GM21381 (cell line): ENCODE results near the gene RBMS1.

Experiments
- ATAC-seq: cut with Tn5 transposase; IDR thresholded peaks from one replicate; pipeline ENCODE4 v1.9.1; 2021; ENCODE audit warnings: mild to moderate bottlenecking, moderate library complexity; ENCODE audit not compliant: unreplicated experiment

Gene RBMS1

DNA sequence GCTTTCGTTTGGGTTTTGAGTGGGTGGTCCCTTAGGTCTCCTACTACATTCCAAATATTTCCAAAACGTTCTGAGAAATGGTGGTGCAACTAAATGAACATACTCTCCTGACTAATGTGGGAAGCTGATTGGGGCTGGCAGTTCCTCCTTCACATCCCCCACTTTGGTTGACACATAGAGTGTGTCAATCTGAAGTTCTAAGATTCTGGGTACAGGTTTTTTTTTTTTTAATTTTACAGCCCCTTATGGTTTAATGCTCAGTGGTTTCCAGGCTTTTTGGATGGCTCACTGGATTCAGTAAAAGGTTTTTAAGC is 235.2 kb downstream of the RBMS1 start:
- no peak for ATAC-seq

DNA sequence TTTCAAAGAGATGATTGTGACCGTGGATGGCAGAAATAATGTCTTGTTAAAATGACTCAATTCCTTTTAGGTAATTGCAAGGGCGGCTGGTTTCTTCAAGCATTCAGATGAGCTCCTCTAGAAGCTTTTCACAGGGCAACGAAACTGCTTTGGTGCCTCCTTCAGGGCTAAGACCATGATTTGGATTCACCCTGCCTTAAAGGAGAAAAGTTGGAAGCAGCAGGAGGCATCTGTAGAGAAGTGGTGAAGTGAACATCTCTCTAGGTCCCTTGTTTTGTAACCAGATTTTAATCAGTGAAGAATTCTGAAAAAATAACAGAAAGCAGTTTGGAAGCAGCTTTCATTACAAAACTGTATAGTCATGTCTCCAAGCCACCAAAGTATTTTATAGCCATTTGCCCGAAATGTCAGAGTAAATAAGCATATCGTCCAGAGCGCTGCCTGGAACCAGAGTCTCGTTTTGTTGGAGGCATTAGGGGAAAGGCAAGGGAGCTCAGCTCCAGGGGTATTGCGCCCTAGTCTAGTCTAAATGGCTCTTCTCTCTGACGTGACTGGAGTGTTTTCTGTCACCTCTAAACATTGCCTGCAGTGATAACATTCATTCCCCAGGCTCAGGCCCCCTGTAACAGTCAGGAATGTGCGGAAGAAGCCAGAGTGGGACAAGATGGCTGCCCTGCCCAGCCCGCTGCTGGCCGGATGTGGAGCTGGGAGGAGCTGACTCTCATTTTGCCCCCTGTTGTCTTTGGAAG is 235.7 kb downstream of the RBMS1 start:
- ATAC-seq = no peak

DNA sequence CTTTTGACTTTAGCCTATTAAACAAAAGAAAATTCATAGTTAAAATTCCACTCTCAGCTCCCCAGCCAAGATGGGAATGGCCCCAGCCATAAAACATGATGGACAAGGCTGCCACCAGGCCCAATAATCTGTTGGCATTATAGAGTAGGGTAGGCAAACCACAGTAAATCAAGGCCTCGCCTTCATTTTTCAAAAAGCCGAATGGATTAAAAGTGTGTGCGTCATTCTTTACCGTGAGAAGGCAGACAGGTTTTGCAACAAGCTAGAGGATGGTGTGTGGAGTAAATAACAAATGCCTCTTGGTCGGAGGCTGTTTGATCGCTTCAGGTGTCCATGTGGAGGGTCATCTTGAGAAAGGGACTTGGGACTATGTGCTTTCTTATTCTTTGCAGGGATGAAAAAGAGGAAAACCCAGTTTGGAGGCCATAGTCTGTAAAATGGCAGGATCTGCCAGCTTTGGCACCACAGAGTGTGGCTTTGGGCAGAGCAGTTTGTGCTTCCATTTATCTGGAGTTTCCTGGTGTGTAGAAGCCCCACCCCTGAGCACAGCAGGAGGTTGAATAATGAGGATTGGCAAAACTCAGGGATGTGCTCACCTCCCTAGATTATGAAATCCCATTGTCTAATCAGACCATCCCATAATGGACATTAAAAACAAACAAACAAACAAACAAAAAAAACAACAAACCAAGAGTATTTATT is 236.4 kb downstream of the RBMS1 start:
- ATAC-seq = no peak

DNA sequence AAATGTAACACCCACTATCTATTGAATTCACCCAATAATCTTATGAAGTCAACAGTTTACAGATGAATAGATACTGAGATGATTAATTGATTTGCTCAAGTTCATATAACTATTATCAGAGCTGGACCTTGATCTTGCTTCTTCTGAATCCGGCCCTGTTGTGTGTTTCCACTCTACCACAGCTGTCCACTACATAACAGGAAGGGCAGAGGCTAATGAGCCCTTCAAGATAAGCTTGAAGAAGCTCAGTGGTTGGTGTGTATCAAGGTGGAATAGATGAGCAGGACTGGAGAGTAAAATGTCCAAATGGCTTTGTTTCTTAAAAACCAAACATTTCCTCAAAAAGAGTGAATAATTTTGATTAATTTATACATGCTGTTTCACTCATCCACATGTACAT is 237.1 kb downstream of the RBMS1 start:
- no peak for ATAC-seq

DNA sequence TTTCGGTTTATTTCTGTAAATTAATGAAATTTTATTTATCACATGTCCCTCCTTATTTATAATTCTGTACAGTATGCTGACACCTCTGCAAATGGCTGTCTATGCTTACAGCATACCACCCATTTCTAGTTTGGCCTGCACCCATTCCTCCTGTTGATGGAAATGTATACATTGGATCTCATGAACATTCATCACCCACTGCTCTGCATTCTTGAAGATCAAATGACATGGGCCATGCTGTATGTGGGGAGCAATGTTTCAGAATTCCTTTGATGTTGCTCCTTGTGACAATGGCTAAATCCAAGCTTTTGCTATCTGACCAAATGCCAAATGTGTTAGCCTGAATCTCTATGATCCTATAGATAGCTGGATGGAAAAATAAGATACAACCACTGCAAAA is 238.2 kb downstream of the RBMS1 start:
- ATAC-seq = no peak

DNA sequence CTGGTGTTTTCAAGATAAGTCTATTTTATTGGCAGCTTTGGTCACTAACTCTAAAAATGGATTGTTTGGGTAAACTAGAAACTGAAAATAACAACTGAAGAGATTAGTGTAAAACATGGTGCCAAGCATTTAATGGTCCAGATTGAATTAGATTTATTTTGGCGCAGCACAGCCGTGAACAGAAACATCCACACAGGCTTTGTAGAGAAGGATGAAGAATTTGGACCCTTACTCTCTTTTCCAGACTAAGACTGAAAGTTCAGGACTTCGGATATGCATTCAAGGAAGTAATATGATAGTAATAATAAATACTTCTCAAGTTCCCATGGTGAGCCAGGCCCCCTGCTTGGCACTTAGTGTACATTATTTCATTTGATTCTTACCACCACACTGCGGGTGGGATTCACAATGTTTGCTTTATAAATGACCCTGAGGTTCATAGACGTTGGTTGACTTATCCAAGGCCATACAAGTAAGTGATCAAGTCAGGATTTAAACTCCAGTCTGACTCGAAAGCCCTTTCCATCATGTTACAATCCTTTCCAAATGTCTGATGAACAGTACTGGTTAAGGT is 239.3 kb downstream of the RBMS1 start:
- no peak for ATAC-seq

DNA sequence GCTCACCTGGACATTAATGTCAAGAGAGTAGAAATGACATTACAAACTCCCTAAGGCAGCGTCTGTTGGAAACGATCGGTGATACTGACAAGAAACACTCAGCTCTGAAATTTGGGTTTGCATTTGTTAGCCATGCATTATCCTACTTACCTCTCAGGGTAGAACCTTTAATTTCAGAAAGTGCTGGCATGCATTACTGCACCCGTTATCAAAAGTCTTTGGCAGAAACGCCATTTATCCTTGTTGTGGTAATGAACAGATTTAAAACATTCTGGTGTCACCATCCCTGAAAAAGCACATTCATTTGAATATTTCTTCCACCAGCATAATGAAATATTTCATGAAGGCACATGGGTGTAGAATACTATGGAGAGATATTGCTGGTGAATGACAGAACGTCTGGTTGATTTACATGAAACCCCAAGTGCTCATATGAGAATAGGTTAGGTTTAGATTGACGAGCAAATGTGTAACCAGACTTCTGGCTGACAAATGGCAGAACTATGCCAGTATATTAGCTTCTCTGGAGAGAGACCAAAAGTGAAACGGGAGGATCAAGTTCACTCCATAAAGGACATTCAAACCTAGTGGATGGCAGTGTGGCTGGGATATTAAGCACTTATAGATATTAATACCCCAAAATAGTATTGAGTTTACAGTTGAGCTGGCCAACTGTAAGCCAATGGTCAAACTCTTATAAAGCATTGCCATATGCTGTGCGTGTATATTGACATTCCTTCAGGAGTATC is 240.0 kb downstream of the RBMS1 start:
- no peak for ATAC-seq

DNA sequence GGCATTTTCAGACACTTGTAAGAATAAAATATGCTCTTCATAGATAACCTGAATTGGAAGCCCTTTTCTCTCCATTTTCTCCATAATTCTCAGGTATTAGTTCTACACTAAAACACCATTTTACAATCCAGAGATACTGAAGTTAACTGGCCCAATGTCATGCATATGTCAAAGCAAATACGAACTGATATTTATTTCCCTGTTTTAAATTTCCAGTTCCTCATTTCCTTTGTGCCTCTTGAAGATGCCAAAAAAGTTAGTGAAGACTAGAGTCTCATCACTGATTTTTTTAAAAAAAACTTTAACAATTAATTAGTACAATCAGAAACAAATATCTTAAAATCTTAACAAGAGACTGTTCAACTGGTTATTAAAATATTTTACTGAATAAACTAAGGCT is 240.7 kb downstream of the RBMS1 start:
- no peak for ATAC-seq

DNA sequence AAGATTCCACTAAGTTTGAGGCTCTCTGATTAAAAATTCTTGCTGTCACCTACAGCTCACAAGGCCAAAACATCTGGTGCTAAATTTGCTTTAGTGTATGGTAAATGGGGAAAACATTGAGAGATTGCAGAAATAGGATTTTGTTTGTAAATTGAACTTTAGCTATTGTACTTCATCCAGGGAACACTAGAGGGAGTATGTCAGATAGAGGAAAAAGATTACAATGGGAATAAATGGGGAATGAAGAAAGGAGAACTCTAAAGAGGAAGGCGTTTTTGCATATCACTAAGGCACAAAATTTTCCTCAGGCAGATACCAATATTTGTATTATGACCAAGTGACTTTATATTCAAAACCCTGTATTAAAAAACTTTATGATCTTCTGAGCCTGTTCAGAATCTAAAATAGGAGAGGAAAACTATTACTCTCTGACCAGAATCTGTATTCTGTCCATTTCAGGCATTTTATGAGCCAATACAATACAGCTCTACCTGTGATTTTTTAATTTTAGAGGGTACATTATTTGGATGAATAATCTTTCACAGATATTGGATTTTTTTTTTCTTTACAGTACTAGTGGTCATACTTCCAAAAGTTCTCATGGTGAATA is 241.2 kb downstream of the RBMS1 start:
- ATAC-seq = no peak

DNA sequence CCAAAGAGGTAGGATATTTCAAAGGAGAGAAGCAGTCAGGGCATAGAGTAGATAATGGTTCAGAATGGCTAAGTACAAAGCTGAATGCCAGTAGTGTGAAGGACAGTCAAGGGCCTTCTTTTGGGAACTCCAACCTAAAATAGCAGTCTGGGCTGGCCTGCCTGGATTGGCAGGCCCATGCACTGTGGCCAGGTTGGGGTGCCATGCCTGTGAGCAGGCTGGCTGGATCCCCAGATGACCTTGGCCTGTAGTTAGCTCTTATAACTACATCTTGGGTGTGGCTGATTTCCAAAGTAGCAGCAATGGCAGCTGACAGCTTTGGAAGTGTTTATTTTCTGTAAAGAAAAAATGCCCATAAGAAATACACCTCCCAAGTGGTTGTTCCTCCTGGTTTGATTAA is 242.0 kb downstream of the RBMS1 start:
- ATAC-seq = no peak

DNA sequence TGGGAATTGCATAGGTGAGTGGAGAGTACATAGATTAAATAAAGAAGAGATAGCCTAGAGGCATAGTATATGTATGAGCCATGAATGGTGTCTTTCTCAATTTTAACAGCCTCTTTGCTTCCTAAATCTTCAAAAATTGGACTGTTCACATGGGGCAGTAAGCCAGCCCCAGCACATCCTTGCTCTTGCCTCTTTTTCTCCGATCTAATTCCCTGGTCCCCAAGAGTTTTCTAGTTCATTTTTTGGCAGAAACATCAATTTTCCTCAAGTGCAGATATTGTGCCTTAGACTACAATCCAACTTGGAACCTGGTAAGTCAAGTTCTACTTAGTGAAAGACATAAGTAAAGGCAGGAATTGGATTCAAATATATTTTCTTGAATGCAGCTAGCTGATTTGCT is 243.7 kb downstream of the RBMS1 start:
- ATAC-seq = no peak

DNA sequence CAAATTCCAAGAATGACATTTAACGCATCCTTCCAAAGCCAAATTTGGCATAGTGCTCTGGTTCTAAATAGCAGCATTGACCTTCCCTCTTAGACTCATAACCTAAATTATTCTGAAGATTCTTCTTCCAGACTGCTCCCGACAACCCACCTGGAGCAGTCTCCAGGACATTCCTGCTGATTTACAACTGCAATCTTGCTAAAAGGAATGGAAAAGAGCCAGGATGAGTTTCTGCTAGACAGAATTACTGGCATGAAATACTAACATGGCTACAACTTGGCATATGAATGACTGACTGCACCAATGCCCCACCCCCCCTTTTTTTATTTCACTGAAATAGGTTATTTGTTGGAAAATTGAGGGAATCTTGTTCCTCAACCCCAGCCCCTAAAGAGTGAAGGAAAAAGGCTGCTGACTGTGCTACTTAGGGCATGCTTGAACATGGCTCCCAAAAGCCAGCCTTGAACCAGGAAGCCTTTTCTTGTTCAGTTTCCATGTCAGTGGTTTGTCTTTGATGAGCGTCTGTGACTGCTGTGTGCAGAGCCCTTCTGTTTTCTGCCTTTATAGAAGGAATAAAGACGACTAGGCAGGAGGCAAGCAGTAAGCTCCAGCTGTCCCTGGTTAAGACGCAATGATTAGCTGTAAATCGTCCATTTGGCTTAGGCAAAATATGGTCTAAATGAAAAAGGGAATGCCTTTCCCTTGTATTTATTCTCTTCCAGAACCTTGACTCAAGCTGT is 246.1 kb downstream of the RBMS1 start:
- ATAC-seq = no peak

DNA sequence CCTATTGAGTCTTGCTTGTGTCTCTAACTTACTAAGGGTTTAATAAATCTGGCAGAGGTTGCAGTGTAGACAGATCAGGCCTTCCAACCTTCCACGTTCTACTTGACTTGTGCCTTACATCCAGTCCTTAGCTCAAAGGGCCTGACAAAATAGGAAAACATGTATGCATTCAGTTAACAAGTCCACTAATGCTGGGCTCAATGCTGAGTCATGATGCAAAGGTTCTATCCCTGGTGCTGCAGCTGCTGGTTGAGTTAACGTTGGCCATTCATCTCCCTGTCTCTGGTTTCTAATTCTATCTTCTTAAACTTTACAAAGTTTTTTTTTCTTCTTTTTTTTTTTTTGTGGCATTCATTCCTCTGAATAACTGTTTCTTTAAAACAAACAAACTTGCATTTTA is 247.3 kb downstream of the RBMS1 start:
- no peak for ATAC-seq

DNA sequence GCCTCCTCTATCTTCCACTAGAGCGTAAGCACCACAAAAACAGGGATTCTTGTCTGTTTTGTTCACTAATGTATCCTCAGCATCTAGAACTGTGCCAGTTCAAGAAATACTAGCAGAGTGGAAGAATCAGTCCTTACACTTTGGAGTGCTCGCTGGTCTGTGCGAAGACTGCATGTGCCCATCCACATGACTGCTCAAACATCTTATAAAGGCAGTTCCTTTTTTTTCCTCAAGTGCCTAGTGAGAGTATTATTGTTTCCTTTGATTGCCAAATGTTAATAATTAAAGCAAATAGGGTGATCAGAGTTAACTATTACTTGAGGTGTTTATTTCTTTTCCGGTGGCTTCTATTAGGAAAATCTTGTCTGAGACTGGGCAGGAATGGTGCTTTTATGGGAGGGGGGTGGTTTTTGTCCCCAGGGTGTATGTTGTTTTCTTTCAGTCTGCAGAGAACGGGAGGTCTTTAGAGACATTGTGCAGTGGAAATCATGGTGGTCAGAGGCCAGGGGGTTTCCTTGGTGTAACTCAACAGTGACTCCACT is 247.9 kb downstream of the RBMS1 start:
- ATAC-seq = no peak

DNA sequence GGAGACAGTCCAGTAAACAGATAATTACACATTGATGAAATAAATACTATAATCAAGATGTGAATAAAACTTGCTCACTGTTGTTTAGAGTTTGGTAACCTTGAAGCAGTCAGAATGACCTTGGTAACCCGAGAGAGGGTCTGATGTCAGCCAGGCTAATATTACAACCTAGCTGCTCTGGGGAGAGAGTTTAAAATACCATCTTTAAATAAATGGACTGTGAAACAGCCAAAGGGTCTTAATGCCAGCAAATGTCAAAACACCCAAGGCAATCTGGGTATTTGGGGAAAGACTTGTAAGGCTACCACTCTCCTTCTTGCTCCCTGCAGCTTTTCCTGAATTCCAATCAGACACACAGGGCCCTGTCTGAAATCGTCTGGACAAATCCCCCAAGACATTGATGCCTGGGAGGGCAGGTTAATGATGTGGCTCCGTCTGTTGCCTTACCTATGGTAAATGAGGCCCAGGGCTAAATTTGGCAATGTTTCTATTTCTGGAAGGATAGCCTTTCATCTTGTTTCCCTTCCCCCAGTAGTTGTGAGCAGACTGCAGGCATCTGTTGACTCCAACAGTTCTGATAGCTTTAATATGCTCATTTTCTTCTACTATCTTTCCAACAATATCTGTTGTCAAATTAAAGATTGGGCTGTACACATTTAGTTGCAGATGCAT is 250.6 kb downstream of the RBMS1 start:
- no peak for ATAC-seq

DNA sequence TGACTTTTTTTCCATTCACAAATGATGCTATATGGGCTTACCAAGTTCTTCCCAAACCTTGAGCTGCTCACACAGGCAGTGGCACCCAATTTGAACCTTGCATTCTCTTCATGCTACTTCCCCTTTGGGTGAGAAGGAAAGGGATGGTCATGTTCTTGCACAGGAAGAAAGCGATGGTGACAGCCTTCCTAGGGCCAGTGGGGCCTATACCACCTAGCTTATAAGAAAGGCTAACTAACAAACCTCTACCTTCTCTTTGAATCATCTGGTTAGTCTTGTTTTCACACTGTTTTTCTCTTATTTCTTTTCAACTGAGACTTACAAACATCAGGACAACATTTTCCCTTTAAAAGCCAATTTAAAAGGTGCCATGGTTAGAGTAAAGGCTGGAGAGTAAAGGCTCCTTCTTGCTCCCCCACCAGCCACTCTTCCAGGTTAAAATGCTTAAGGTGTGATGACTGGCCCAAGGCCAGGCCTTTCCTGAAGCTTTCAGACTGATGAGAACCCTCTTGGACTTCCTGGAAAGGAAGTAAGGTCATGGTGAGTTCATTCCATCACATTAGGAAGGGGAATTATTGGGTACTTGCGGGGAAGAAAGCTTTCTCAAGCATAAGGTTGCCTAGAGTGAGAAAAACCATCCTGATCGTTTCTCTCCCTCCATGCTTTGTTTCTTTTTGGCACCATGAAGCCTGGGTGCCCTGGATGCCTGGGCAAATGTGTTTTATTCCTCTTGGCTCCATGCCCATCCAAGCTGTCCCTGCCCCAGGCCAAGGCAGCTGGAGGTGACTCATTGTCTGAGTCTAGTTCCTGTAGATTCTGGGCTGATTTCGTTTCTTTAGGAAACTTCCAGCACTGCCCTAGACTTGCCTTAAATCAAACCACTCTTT is 252.1 kb downstream of the RBMS1 start:
- ATAC-seq = no peak

DNA sequence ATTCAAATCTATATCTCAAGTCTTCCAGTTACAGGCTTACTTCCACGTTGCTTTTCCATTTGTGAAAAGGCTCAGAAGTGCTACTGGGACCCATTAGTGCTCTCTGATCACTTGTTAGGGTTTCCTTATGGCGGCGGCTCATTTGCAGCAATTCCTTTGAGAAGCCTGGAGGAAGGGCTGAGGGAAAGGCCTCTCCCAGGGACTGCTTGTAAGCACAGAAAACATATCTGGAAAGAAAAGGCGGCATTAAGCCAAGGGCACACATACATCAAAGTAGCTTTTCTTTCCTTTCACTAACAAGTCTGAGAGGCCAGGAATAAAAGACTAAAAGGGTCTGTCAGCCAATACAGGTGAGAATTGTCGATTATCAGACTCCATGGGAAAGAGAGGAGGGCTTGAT is 254.2 kb downstream of the RBMS1 start:
- ATAC-seq = no peak

DNA sequence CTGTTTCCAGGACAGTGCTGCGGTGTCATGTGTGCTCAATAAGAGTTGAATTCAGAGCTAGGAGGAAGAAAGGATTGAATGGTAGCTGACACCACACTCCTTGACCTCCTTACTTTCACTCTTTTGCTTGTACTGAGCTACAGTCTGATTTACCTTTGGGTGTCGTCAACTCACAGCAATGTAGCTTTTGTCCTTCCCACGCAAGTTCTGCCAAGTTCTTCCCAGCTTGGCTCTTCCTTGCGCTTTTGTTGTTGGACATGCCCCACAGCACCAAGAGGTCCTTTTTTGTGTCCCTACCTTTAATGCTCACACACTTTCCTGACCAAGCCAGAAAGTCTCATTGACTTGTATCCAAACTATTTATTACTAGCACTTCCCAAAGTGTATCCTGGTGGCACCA is 255.2 kb downstream of the RBMS1 start:
- no peak for ATAC-seq

DNA sequence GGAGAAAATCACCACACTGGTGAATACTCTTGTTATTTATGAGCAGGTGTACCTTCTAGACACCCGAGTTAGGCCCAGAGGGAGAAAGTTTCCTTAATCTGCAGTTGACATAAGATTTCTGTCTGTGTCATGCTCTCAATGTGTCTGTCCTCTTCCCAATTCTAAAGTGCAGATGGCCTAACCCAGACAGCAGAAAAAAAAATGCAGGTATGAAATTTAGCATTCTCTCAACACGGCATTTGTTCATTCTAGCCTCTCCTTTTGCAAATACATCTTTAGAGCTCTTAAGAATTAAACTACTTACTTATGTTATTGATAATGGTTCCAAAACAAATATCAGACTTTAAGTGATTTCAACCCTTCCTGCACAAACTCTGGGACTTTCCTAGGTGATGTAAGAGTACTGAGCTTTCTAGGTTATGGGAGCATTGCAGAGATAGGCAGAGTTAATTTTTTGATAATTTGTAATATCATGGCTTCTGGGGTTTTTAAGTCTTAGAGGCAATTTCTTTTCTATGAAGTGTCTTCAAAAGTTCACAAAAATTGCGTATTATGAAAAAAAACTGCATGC is 260.6 kb downstream of the RBMS1 start:
- ATAC-seq = no peak
